ENCODE data around the gene GOLGA1.
"Not testable (repeated sequence)": the region's sequence is repeated elsewhere in the genome, so short reads cannot be mapped to it uniquely, and the experiment has no call there.

GOLGA1 gene

GRCh38 chr9:124858330-124859046 lies 82.4 kb downstream of the GOLGA1 start:
- peaks cover 39% of the 10 kb centered on the region for H3K36me3 ChIP-seq (ENCODE audit: insufficient read depth, low read length)
- H3K4me1 ChIP-seq (ENCODE audit: insufficient read depth, low read length) = peaks cover 17% of the 10 kb centered on the region

GRCh38 chr9:124857533-124858162 lies 83.2 kb downstream of the GOLGA1 start:
- Histone ChIP-seq H3K4me3 (ENCODE audit: low read length) (no peak overlapping the region), H3K36me3 (ENCODE audit: insufficient read depth, low read length) (peaks cover 39% of the 10 kb centered on the region), H2AFZ (ENCODE audit: low read depth, low read length) (no peak overlapping the region), H3K4me1 (ENCODE audit: insufficient read depth, low read length) (peaks cover 20% of the 10 kb centered on the region), H3K27me3 (ENCODE audit: insufficient read depth, low read length) (no peaks in the 10 kb centered on the region), H3K9me3 (ENCODE audit: low read length) (no peaks in the 10 kb centered on the region)

More at GRCh38 chr9:124858330-124859046, 82.4 kb downstream of the GOLGA1 start:
- H2AFZ ChIP-seq (ENCODE audit: low read depth, low read length) = no peak overlapping the region
- H3K4me3 ChIP-seq (ENCODE audit: low read length) = no peak overlapping the region
- no peaks in the 10 kb centered on the region for H3K9me3 ChIP-seq (ENCODE audit: low read length)
- no peaks in the 10 kb centered on the region for H3K27me3 ChIP-seq (ENCODE audit: insufficient read depth, low read length)

- H3K9me3 ChIP-seq (ENCODE audit: low read length) = no peaks in the 10 kb centered on the region
- peaks cover 39% of the 10 kb centered on the region for H3K36me3 ChIP-seq (ENCODE audit: insufficient read depth, low read length)
- H3K4me3 ChIP-seq (ENCODE audit: low read length) = no peak overlapping the region
- peaks cover 21% of the 10 kb centered on the region for H3K4me1 ChIP-seq (ENCODE audit: insufficient read depth, low read length)
- no peaks in the 10 kb centered on the region for H3K27me3 ChIP-seq (ENCODE audit: insufficient read depth, low read length)
- H2AFZ ChIP-seq (ENCODE audit: low read depth, low read length) = no peak overlapping the region
Measured at GRCh38 chr9:124855944-124856765, 84.7 kb downstream of the GOLGA1 start.

GRCh38 chr9:124855566-124855943 lies 85.3 kb downstream of the GOLGA1 start:
- Histone ChIP-seq H3K4me3 (ENCODE audit: low read length) (no peak overlapping the region), H3K4me1 (ENCODE audit: insufficient read depth, low read length) (peaks cover 15% of the 10 kb centered on the region), H3K36me3 (ENCODE audit: insufficient read depth, low read length) (peaks cover 35% of the 10 kb centered on the region), H3K9me3 (ENCODE audit: low read length) (no peaks in the 10 kb centered on the region), H3K27me3 (ENCODE audit: insufficient read depth, low read length) (no peaks in the 10 kb centered on the region), H2AFZ (ENCODE audit: low read depth, low read length) (no peak overlapping the region)

- peaks cover 28% of the 10 kb centered on the region for H3K36me3 ChIP-seq (ENCODE audit: insufficient read depth, low read length)
- H3K4me1 ChIP-seq (ENCODE audit: insufficient read depth, low read length) = peaks cover 11% of the 10 kb centered on the region
- no peak overlapping the region for H2AFZ ChIP-seq (ENCODE audit: low read depth, low read length)
- H3K9me3 ChIP-seq (ENCODE audit: low read length) = no peaks in the 10 kb centered on the region
- H3K4me3 ChIP-seq (ENCODE audit: low read length) = no peak overlapping the region
- H3K27me3 ChIP-seq (ENCODE audit: insufficient read depth, low read length) = no peaks in the 10 kb centered on the region
Measured at GRCh38 chr9:124854822-124855221, 86.1 kb downstream of the GOLGA1 start.

- Histone ChIP-seq H3K4me1 (ENCODE audit: insufficient read depth, low read length) (peaks cover 12% of the 10 kb centered on the region), H3K36me3 (ENCODE audit: insufficient read depth, low read length) (peaks cover 21% of the 10 kb centered on the region), H3K4me3 (ENCODE audit: low read length) (no peak overlapping the region), H3K27me3 (ENCODE audit: insufficient read depth, low read length) (no peaks in the 10 kb centered on the region), H3K9me3 (ENCODE audit: low read length) (no peaks in the 10 kb centered on the region), H2AFZ (ENCODE audit: low read depth, low read length) (no peak overlapping the region)
Measured at GRCh38 chr9:124854161-124854560, 86.7 kb downstream of the GOLGA1 start.

- H3K4me3 ChIP-seq (ENCODE audit: low read length) = peak overlapping the region; percentile 38
- H2AFZ ChIP-seq (ENCODE audit: low read depth, low read length) = peak overlapping the region; percentile 17
- no peaks in the 10 kb centered on the region for H3K27me3 ChIP-seq (ENCODE audit: insufficient read depth, low read length)
- H3K4me1 ChIP-seq (ENCODE audit: insufficient read depth, low read length) = peaks cover 12% of the 10 kb centered on the region
- peaks cover 16% of the 10 kb centered on the region for H3K36me3 ChIP-seq (ENCODE audit: insufficient read depth, low read length)
- no peaks in the 10 kb centered on the region for H3K9me3 ChIP-seq (ENCODE audit: low read length)
Measured at GRCh38 chr9:124853605-124854143, 87.2 kb downstream of the GOLGA1 start.

- Histone ChIP-seq H2AFZ (ENCODE audit: low read depth, low read length) (peak within 1 kb of the TSS; percentile 17), H3K4me1 (ENCODE audit: insufficient read depth, low read length) (peaks cover 12% of the 10 kb centered on the region), H3K9me3 (ENCODE audit: low read length) (no peaks in the 10 kb centered on the region), H3K27me3 (ENCODE audit: insufficient read depth, low read length) (no peaks in the 10 kb centered on the region), H3K36me3 (ENCODE audit: insufficient read depth, low read length) (peaks cover 9% of the 10 kb centered on the region), H3K4me3 (ENCODE audit: low read length) (peak within 1 kb of the TSS; percentile 38)
Measured at GRCh38 chr9:124852829-124853531, 87.9 kb downstream of the GOLGA1 start, which contains the start of gene WDR38. Gene WDR38, plus strand, starts transcription at chr9:124853460. Its CDS starts 72 bp downstream, at chr9:124853532.

- no peak overlapping the region for H2AFZ ChIP-seq (ENCODE audit: low read depth, low read length)
- peak overlapping the region; percentile 38 for H3K4me3 ChIP-seq (ENCODE audit: low read length)
- no peaks in the 10 kb centered on the region for H3K27me3 ChIP-seq (ENCODE audit: insufficient read depth, low read length)
- H3K36me3 ChIP-seq (ENCODE audit: insufficient read depth, low read length) = peaks cover 2% of the 10 kb centered on the region
- no peaks in the 10 kb centered on the region for H3K9me3 ChIP-seq (ENCODE audit: low read length)
- peaks cover 12% of the 10 kb centered on the region for H3K4me1 ChIP-seq (ENCODE audit: insufficient read depth, low read length)
Measured at GRCh38 chr9:124852121-124852828, 88.6 kb downstream of the GOLGA1 start.

GRCh38 chr9:124849801-124850200 lies 91.1 kb downstream of the GOLGA1 start:
- Histone ChIP-seq H3K9me3 (ENCODE audit: low read length) (no peaks in the 10 kb centered on the region), H3K36me3 (ENCODE audit: insufficient read depth, low read length) (no peaks in the 10 kb centered on the region), H3K27me3 (ENCODE audit: insufficient read depth, low read length) (no peaks in the 10 kb centered on the region), H3K4me3 (ENCODE audit: low read length) (no peak overlapping the region), H2AFZ (ENCODE audit: low read depth, low read length) (no peak overlapping the region), H3K4me1 (ENCODE audit: insufficient read depth, low read length) (peaks cover 12% of the 10 kb centered on the region)

- no peaks in the 10 kb centered on the region for H3K36me3 ChIP-seq (ENCODE audit: insufficient read depth, low read length)
- peaks cover 5% of the 10 kb centered on the region for H3K4me1 ChIP-seq (ENCODE audit: insufficient read depth, low read length)
- H2AFZ ChIP-seq (ENCODE audit: low read depth, low read length) = no peak overlapping the region
- no peaks in the 10 kb centered on the region for H3K9me3 ChIP-seq (ENCODE audit: low read length)
- H3K4me3 ChIP-seq (ENCODE audit: low read length) = no peak overlapping the region
- no peaks in the 10 kb centered on the region for H3K27me3 ChIP-seq (ENCODE audit: insufficient read depth, low read length)
Measured at GRCh38 chr9:124846969-124847368, 93.9 kb downstream of the GOLGA1 start.

- not testable (repeated sequence) for H3K9me3 ChIP-seq (ENCODE audit: low read length); H3K36me3 ChIP-seq (ENCODE audit: insufficient read depth, low read length); H2AFZ ChIP-seq (ENCODE audit: low read depth, low read length); H3K27me3 ChIP-seq (ENCODE audit: insufficient read depth, low read length); H3K4me3 ChIP-seq (ENCODE audit: low read length); H3K4me1 ChIP-seq (ENCODE audit: insufficient read depth, low read length)
Measured at GRCh38 chr9:124846467-124846866, 94.4 kb downstream of the GOLGA1 start.
